ENCODE data around the gene INPP5D. TPM values are rescaled to one million over a fixed set of nuclear protein-coding genes. Genes with fewer than 3 reads are reported as not detected.
A peak's percentile ranks its signal among the peaks of the same experiment; 100 is the strongest.

The INPP5D gene
- total RNA-seq, 2 donors from 2014 or later: 64.8 to 69.3 TPM

- Mint-ChIP-seq H3K36me3 (ENCODE audit: insufficient read depth in 2 of 2) (peaks cover 7 to 25% of the 10 kb centered on the region in 2 donors), H3K4me3 (peak overlapping the region; percentile 84 to 93), H3K27me3 (ENCODE audit: low read depth) (no peaks in the 10 kb centered on the region), H3K27ac (peak overlapping the region; percentile 13), H3K9me3 (no peaks in the 10 kb centered on the region), H3K4me1 (ENCODE audit: low read depth) (peaks cover 66% of the 10 kb centered on the region)
- DNase-seq (no peak), ATAC-seq (replicated peaks in 1 of 2) (peak in 1 of 2 donors; percentile 16)
Measured at GRCh38 chr2:233079953-233080835, 20.1 kb downstream of the INPP5D start.

DNA sequence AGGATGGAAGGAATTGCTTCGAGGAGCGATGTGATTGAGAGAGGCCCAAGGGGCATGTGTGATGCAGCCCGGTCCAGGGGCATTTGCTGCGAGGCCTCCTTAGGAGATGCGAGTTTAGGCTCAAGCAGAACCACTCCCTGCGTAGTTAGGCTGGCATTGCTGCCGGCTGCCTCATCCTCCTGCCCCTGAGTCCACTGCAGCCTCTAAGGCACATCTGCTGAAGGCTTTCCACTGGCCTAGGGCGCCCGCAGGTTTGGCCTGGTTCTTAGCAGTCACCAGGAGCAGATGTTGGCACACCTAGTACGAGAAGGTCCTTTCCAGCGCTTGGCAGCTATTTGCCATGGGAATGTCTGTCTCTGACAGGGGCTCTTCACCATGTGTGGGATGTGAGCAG lies 20.7 kb downstream of the INPP5D start:
- no peak for DNase-seq
- no peaks in the 10 kb centered on the region for H3K27me3 Mint-ChIP-seq (ENCODE audit: low read depth)
- peak overlapping the region; percentile 84 to 93 for H3K4me3 Mint-ChIP-seq
- no peaks in the 10 kb centered on the region for H3K9me3 Mint-ChIP-seq
- H3K27ac Mint-ChIP-seq: peak overlapping the region; percentile 76
- H3K36me3 Mint-ChIP-seq (ENCODE audit: insufficient read depth in 2 of 2): peaks cover 10 to 28% of the 10 kb centered on the region in 2 donors
- ATAC-seq (replicated peaks in 1 of 2): no peak
- peaks cover 73% of the 10 kb centered on the region for H3K4me1 Mint-ChIP-seq (ENCODE audit: low read depth)

GRCh38 chr2:233081232-233081730 lies 21.1 kb downstream of the INPP5D start:
- peaks cover 77% of the 10 kb centered on the region for H3K4me1 Mint-ChIP-seq (ENCODE audit: low read depth)
- DNase-seq (peak; percentile 74 to 83), ATAC-seq (replicated peaks in 1 of 2) (peak; percentile 72 to 79)
- H3K4me3 Mint-ChIP-seq: peak overlapping the region; percentile 84 to 93
- H3K9me3 Mint-ChIP-seq: no peaks in the 10 kb centered on the region
- H3K36me3 Mint-ChIP-seq (ENCODE audit: insufficient read depth in 2 of 2): peaks cover 10 to 31% of the 10 kb centered on the region in 2 donors
- H3K27me3 Mint-ChIP-seq (ENCODE audit: low read depth): no peaks in the 10 kb centered on the region
- peak overlapping the region; percentile 76 for H3K27ac Mint-ChIP-seq

GRCh38 chr2:233081731-233082221 lies 21.6 kb downstream of the INPP5D start:
- H3K9me3 Mint-ChIP-seq: no peaks in the 10 kb centered on the region
- peaks cover 82% of the 10 kb centered on the region for H3K4me1 Mint-ChIP-seq (ENCODE audit: low read depth)
- no peaks in the 10 kb centered on the region for H3K27me3 Mint-ChIP-seq (ENCODE audit: low read depth)
- ATAC-seq (replicated peaks in 1 of 2) (peak; percentile 3 to 16), DNase-seq (no peak)
- peak overlapping the region; percentile 84 to 93 for H3K4me3 Mint-ChIP-seq
- H3K27ac Mint-ChIP-seq: peak overlapping the region; percentile 76
- H3K36me3 Mint-ChIP-seq (ENCODE audit: insufficient read depth in 2 of 2): peaks cover 11 to 35% of the 10 kb centered on the region in 2 donors

DNA sequence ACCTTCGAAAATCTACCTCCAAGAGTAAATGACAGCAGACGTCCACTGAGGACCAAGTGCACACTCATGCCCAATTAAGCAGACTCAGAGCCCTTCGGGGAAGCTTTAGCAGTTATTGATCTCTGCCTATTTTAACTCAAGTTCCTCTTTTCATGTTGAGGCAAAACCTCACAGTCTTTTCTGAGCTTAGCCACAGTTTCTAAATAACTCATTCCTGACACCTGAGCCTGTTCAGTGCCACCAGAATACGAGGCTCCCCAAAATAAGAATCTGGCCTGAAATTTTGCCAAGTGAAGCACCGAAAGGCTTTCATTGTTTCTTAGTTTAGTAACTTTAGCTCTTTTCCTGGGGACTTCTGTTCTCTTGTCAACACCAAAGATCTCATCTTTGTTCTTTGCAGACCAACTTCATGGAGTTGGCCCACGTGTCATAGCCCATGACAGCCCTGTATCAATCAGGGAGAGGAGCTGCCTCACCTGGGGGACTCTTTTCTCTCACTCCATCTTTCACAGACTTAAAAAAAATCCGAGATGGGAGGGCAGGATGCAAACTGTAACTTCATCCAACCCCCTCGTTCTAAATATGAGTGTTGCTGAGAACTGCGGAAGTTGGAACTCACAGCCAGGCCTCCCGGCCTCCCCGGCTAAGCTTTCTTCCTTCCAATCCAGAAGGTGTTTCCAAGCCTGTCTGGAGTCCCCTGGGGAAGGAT lies 22.2 kb downstream of the INPP5D start:
- Mint-ChIP-seq H3K27ac (peak overlapping the region; percentile 76), H3K9me3 (no peaks in the 10 kb centered on the region), H3K4me1 (ENCODE audit: low read depth) (peaks cover 85% of the 10 kb centered on the region), H3K36me3 (ENCODE audit: insufficient read depth in 2 of 2) (peaks cover 14 to 37% of the 10 kb centered on the region in 2 donors), H3K27me3 (ENCODE audit: low read depth) (no peaks in the 10 kb centered on the region), H3K4me3 (peak overlapping the region; percentile 84 to 93)
- ATAC-seq (replicated peaks in 1 of 2) (peak; percentile 50 to 59), DNase-seq (peak; percentile 46 to 50)

- Mint-ChIP-seq H3K27me3 (ENCODE audit: low read depth) (no peaks in the 10 kb centered on the region), H3K36me3 (ENCODE audit: insufficient read depth in 2 of 2) (peaks cover 16 to 38% of the 10 kb centered on the region in 2 donors)
Measured at GRCh38 chr2:233082931-233083755, 23.0 kb downstream of the INPP5D start.

GRCh38 chr2:233083782-233084181 lies 23.6 kb downstream of the INPP5D start:
- no peaks in the 10 kb centered on the region for H3K27me3 Mint-ChIP-seq (ENCODE audit: low read depth)
- peak overlapping the region; percentile 84 to 93 for H3K4me3 Mint-ChIP-seq
- ATAC-seq (replicated peaks in 1 of 2): no peak
- peak overlapping the region; percentile 96 for H3K27ac Mint-ChIP-seq
- H3K9me3 Mint-ChIP-seq: no peaks in the 10 kb centered on the region
- no peak for DNase-seq
- H3K4me1 Mint-ChIP-seq (ENCODE audit: low read depth): peaks cover 94% of the 10 kb centered on the region
- H3K36me3 Mint-ChIP-seq (ENCODE audit: insufficient read depth in 2 of 2): peaks cover 17 to 41% of the 10 kb centered on the region in 2 donors

More at GRCh38 chr2:233082931-233083755, 23.0 kb downstream of the INPP5D start:
- peak overlapping the region; percentile 84 to 93 for H3K4me3 Mint-ChIP-seq
- peak overlapping the region; percentile 96 for H3K27ac Mint-ChIP-seq
- peaks cover 91% of the 10 kb centered on the region for H3K4me1 Mint-ChIP-seq (ENCODE audit: low read depth)
- no peak for ATAC-seq (replicated peaks in 1 of 2)
- no peaks in the 10 kb centered on the region for H3K9me3 Mint-ChIP-seq
- DNase-seq: no peak

- Mint-ChIP-seq H3K36me3 (ENCODE audit: insufficient read depth in 2 of 2) (peaks cover 16 to 35% of the 10 kb centered on the region in 2 donors), H3K9me3 (no peaks in the 10 kb centered on the region), H3K4me3 (peak overlapping the region; percentile 84 to 93), H3K27me3 (ENCODE audit: low read depth) (no peaks in the 10 kb centered on the region), H3K27ac (peak overlapping the region; percentile 96), H3K4me1 (ENCODE audit: low read depth) (peaks cover 87% of the 10 kb centered on the region)
- ATAC-seq (replicated peaks in 1 of 2): peak; percentile 16 to 44
- peak; percentile 59 to 67 for DNase-seq
Measured at GRCh38 chr2:233084488-233084887, 24.3 kb downstream of the INPP5D start.

DNA sequence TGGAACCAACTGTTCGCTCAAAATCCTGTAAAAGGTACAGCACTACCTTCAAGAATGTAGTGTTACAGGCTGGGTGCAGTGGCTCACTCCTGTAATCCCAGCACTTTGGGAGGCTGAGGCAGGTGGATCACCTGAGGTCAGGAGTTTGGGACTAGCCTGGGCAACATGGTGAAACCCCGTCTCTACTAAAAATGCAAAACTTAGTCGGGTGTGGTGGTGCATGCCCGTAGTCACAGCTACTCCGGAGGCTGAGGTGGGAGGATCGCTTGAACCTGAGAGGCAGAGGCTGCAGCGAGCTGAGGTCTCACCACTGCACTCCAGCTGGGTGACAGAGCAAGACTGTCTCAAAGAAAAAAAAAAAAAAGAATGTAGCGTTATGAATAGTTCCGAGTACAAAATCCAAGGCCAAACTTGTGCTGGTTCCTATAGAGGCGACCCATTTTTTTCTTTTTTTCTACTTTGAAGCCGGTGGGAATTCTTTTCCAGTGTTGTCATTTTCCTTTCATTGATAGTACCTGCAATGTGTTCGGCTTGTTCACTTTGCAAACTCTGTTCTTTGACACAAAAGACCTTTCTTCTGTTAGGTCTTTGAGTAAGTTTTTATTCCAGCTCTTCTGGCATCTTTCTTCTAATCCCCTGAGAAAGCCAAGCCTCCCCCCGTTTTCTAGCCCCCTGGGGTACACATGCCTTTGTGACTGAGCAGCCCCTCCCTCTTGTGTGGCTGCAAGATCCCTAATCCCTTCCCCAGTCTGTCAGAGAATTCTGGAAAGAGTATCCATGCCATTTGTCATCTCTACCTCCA lies 25.1 kb downstream of the INPP5D start:
- H3K4me1 Mint-ChIP-seq (ENCODE audit: low read depth): peaks cover 79% of the 10 kb centered on the region
- H3K9me3 Mint-ChIP-seq: no peaks in the 10 kb centered on the region
- DNase-seq (no peak), ATAC-seq (replicated peaks in 1 of 2) (no peak)
- peaks cover 13 to 33% of the 10 kb centered on the region in 2 donors for H3K36me3 Mint-ChIP-seq (ENCODE audit: insufficient read depth in 2 of 2)
- no peaks in the 10 kb centered on the region for H3K27me3 Mint-ChIP-seq (ENCODE audit: low read depth)
- H3K27ac Mint-ChIP-seq: peak overlapping the region; percentile 71
- H3K4me3 Mint-ChIP-seq: peak overlapping the region; percentile 58 to 93

DNA sequence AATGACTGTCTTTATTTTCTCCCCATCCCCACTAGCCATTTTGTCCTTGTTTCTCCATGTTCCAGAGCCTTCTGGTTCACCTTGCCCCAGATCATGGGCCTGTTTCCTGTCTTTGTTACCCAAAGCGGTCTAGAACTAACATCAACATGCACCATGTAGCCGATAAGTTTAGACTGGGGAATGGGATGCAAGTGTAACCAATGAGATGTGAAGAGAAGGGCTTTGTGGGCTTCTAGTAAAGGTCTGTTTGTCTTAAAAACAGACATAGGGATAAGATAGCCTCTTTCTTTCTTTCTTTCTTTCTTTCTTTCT lies 25.7 kb downstream of the INPP5D start:
- ATAC-seq (replicated peaks in 1 of 2) (no peak), DNase-seq (no peak)
- H3K9me3 Mint-ChIP-seq: no peaks in the 10 kb centered on the region
- H3K4me3 Mint-ChIP-seq: peak overlapping the region; percentile 14 to 58
- H3K4me1 Mint-ChIP-seq (ENCODE audit: low read depth): peaks cover 74% of the 10 kb centered on the region
- no peaks in the 10 kb centered on the region for H3K27me3 Mint-ChIP-seq (ENCODE audit: low read depth)
- H3K27ac Mint-ChIP-seq: peak overlapping the region; percentile 71
- peaks cover 11 to 31% of the 10 kb centered on the region in 2 donors for H3K36me3 Mint-ChIP-seq (ENCODE audit: insufficient read depth in 2 of 2)

DNA sequence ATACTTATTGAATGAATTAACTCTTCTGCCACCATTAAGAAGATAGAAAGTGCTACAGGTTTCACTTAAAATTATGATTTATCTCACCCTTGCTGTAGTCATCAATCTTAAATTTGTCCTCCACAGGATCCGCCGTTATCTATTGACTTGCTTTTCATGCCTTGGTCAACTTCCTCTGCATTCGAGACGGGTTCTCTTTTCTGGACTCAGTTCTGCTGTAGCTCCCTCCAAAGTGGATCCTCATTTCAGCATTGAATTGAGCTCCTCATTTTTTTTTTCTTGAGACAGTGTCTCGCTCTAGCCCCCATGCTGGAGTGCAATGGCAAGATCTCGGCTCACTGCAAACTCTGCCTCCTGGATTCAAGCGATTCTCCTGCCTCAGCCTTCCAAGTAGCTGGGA lies 27.6 kb downstream of the INPP5D start:
- no peak for ATAC-seq (replicated peaks in 1 of 2)
- Mint-ChIP-seq H3K4me1 (ENCODE audit: low read depth) (peaks cover 55% of the 10 kb centered on the region), H3K27me3 (ENCODE audit: low read depth) (no peaks in the 10 kb centered on the region), H3K9me3 (no peaks in the 10 kb centered on the region), H3K4me3 (peak overlapping the region in 1 of 2 donors; percentile 1), H3K36me3 (ENCODE audit: insufficient read depth in 2 of 2) (peaks cover 11 to 35% of the 10 kb centered on the region in 2 donors), H3K27ac (peak overlapping the region; percentile 52)
- no peak for DNase-seq

- no peak for DNase-seq
- Mint-ChIP-seq H3K27ac (peak overlapping the region; percentile 38), H3K36me3 (ENCODE audit: insufficient read depth in 2 of 2) (peaks cover 11 to 35% of the 10 kb centered on the region in 2 donors), H3K4me1 (ENCODE audit: low read depth) (peaks cover 42% of the 10 kb centered on the region), H3K9me3 (no peaks in the 10 kb centered on the region), H3K4me3 (no peak overlapping the region), H3K27me3 (ENCODE audit: low read depth) (no peaks in the 10 kb centered on the region)
- ATAC-seq (replicated peaks in 1 of 2): no peak
Measured at GRCh38 chr2:233088972-233089345, 28.8 kb downstream of the INPP5D start.
